ENCODE results near the gene SYNPO.

The SYNPO gene

GRCh38 chr5:150623152-150623877 is 17.1 kb upstream of the SYNPO start:
- no peak for DNase-seq (ENCODE audit: low read depth, low spot score)
- no peak overlapping the region for H3K27ac ChIP-seq

DNA sequence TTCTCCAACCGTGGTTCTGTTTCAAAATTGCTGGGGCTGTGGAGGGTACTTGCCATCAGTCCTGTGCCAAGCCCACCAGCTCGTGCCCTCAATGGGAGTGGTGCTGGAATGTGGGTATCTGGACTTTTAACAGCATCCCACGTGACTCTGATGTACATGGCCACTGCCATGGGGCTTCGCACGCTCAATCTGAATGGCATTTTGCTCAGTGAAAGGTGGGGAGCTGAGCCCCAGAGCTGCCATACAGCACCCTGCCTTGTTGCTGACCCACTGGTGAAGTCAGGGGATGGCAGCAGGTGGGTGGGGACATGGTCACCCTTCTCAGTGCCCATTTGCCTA is 16.6 kb upstream of the SYNPO start:
- H3K27ac ChIP-seq, result no peak overlapping the region
- DNase-seq (ENCODE audit: low read depth, low spot score), result no peak

GRCh38 chr5:150624334-150625163 is 15.9 kb upstream of the SYNPO start:
- no peak for DNase-seq (ENCODE audit: low read depth, low spot score)
- H3K27ac ChIP-seq, result no peak overlapping the region

- no peak overlapping the region for H3K27ac ChIP-seq
- DNase-seq (ENCODE audit: low read depth, low spot score), result no peak
Observed at GRCh38 chr5:150625164-150625535, 15.3 kb upstream of the SYNPO start.

- DNase-seq (ENCODE audit: low read depth, low spot score), result no peak
- no peak overlapping the region for H3K27ac ChIP-seq
Observed at GRCh38 chr5:150625831-150626746, 14.4 kb upstream of the SYNPO start.

DNA sequence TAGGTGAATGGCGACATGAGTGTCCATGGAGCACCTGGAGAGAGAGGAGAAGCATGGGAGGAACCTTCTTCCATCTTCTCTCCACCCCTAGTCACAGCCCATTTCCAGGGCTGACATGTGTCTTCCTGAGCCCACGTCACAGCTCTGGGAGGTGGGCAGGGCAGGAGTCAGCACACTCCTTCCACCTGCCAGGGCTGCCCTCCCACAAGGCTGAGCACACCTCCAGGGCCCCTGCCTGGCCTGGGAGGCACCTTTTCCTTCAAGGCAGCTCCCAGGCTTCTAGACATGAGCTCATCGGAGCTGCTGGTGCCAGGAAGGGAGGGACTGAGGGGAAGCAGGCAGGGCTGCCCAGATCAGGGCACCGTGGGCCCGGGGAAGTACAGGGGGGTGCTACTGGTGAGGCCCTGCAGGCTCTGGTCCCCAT is 13.6 kb upstream of the SYNPO start:
- no peak overlapping the region for H3K27ac ChIP-seq
- no peak for DNase-seq (ENCODE audit: low read depth, low spot score)

DNA sequence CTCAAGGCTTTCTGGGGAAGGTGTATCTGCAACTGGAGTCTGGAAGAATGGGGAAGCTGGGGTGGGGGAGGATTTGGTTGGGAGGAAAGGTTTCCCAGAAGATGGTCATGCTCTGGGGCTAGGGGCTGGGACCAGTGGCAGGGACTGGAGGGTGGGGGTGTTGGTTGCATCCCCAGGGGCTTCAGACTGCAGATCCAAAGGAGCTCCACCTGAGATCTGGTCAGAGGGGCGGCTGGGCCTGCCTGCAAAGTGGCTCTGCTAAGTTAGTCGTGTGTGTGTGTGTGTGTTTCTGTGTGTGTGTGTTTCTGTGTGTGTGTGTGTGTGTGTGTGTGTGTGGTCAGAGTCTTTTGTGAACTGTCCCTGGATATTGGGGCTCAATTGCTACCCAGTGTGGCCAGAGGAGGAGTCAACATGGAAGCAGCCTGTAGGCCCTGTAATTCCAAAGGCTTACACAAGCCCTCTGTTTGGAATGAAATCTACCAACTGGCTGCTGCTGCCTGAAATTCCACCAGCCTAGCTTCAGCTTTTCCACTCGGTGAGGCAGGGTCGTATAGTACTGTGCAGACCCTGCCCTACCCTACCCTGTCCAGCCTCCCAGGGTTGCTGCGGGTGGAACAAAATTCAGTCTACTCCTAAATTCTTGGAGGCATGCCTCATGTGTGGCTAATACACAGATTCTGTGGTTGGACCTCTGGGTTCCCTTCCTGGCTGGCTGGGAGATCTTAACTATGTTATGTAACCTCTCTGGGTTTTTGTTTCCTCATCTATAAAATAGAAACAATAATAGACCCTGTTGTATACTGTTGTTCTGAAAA is 12.5 kb upstream of the SYNPO start:
- no peak overlapping the region for H3K27ac ChIP-seq
- DNase-seq (ENCODE audit: low read depth, low spot score), result no peak

GRCh38 chr5:150628936-150629485 is 11.4 kb upstream of the SYNPO start:
- DNase-seq (ENCODE audit: low read depth, low spot score), result no peak

GRCh38 chr5:150630016-150630415 is 10.4 kb upstream of the SYNPO start:
- DNase-seq (ENCODE audit: low read depth, low spot score), result no peak
- H3K27ac ChIP-seq, result no peak overlapping the region

More at GRCh38 chr5:150628936-150629485, 11.4 kb upstream of the SYNPO start:
- no peak overlapping the region for H3K27ac ChIP-seq

- H3K27ac ChIP-seq, result no peak overlapping the region
- no peak for DNase-seq (ENCODE audit: low read depth, low spot score)
Observed at GRCh38 chr5:150630461-150631325, 9.8 kb upstream of the SYNPO start.

- no peak for DNase-seq (ENCODE audit: low read depth, low spot score)
- no peak overlapping the region for H3K27ac ChIP-seq
Observed at GRCh38 chr5:150631326-150631701, 9.1 kb upstream of the SYNPO start.

- DNase-seq (ENCODE audit: low read depth, low spot score), result no peak
- no peak overlapping the region for H3K27ac ChIP-seq
Observed at GRCh38 chr5:150632305-150633160, 7.9 kb upstream of the SYNPO start.

- H3K27ac ChIP-seq, result no peak overlapping the region
Observed at GRCh38 chr5:150633429-150633828, 7.0 kb upstream of the SYNPO start.

DNA sequence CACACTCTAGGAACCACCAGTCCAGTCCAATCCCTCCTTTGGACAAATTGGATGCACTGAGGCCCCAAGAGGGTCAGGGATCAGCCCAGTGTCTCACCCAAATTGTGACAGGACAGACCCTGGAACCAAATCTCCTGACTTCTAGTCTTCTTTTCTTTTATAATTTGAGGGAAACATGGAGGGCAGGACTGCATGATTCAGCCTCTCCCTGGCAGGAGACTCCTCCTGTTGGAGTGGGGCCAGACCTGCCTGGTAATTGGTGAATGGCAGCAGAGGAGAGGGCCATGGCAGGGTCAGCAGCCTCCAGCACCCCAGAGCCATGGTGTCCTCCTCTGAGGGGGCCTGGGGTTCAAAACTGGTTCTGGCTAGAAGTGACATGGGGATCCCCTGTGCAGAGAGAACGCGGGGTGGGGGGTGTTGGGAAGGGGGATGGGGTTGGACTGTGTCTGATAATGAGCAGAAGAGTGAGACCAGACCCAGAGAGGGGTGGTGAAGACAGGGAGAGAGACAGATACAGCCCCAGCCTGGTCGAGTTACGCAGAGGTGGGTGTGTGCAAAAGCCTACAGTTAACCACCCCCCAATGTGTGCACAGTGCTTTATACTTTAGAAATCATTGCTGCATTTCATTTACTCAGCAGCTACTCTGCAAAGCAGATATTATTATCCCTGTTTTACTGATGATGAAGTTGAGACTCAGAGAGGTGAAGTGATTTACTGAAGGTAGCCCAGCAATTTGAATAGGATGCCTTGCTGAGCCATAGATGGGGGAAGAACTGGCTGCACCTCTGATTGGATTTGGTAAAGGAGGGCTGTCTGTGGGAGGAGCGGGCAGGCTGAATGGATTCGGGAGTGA is 3.8 kb upstream of the SYNPO start:
- no peak for DNase-seq (ENCODE audit: low read depth, low spot score)
- peak overlapping the region; percentile 48 for H3K27ac ChIP-seq

More at GRCh38 chr5:150633429-150633828, 7.0 kb upstream of the SYNPO start:
- no peak for DNase-seq (ENCODE audit: low read depth, low spot score)

DNA sequence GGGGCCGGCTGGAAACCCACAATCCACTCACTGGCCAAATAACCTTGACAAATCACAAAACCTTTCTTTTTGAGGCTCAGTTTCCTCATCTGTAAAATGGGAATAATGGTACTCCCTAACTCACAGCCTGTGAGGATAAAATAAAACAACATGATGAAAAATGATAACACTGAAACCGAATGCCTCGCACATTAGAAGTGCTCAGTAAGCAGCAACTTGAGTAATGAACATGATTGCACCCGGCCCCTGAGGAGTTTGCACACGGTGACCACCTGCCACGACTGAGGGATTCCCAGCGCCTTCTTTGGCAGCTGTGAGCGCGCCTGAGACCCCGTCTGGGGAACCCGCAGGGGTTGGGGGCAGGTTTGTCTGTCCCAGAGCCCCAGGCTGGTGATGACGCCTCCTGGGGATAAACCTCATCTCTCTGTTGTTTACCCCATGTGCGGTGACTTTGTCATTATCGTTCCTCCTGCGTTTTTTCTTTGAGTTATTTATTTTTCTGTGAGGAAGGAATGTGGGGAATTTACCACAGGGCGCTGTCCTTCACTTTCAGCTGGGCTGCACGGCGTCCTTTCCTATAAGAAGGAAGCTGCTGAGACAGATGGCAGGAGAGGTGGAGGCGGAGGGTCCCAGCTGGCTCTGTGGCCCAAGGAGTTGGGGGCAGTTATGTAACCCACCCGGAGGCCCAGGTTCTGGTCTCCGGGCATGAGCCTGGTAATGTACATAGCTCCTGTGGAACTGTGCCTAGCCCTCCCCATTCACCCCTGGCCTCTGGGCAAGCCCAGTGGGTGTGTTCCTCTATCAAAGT is 3.0 kb upstream of the SYNPO start:
- peak overlapping the region; percentile 48 for H3K27ac ChIP-seq
- no peak for DNase-seq (ENCODE audit: low read depth, low spot score)

DNA sequence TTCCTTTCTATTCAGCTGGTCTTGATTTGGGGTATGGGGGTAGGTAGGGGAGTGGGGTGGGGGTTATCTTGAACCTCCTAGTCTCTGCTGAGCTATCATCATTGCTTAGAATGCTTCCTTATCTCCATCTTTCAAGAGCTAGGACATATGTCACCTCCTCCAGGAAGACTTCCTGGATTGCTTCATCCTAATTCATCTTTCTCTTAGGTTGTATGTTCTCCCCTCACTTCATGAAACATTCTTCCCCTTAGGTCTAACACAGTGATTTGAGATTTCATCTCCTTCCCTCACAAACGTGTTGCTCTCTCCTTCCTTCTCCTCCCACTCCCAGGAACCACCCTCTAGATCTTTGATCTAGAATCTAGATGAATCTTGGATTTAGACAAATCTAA is 2.4 kb upstream of the SYNPO start:
- DNase-seq (ENCODE audit: low read depth, low spot score), result no peak

More for the DNA sequence above, 2.4 kb upstream of the SYNPO start:
- peak overlapping the region; percentile 48 for H3K27ac ChIP-seq

Measured in epithelial cell of prostate (primary cell).